ENCODE data around the gene NAA80. TPM values are rescaled to one million over a fixed set of nuclear protein-coding genes. Genes with fewer than 3 reads are reported as not detected.

Gene NAA80
- total RNA-seq, 1 donor from 2014 or later: 10.9 TPM

- peaks cover 63% of the 10 kb centered on the region for H3K4me1 Mint-ChIP-seq (ENCODE audit: low read depth)
- DNase-seq (ENCODE audit: low spot score): no peak
- H3K9me3 Mint-ChIP-seq (ENCODE audit: low read depth): no peaks in the 10 kb centered on the region
- H3K36me3 Mint-ChIP-seq (ENCODE audit: low read depth): no peaks in the 10 kb centered on the region
- peak overlapping the region; percentile 12 for H3K27ac Mint-ChIP-seq (ENCODE audit: unreplicated experiment)
- peaks cover 7% of the 10 kb centered on the region for H3K27me3 Mint-ChIP-seq (ENCODE audit: low read depth)
- no peak for TF ChIP-seq CTCF (IDR thresholded peaks at IDR 0.05)
- no peak overlapping the region for H3K4me3 Mint-ChIP-seq (ENCODE audit: unreplicated experiment)
Observed at GRCh38 chr3:50269460-50269859, 29.7 kb downstream of the NAA80 start.

GRCh38 chr3:50268703-50269451, 30.3 kb downstream of the NAA80 start, which contains the start of gene SEMA3B:
Gene SEMA3B, plus strand, starts transcription at chr3:50269147. Its CDS starts 94 bp downstream, at chr3:50269241.
- DNase-seq (ENCODE audit: low spot score): no peak
- no peak for TF ChIP-seq CTCF (IDR thresholded peaks at IDR 0.05)
- H3K4me3 Mint-ChIP-seq (ENCODE audit: unreplicated experiment): peak within 1 kb of the TSS; percentile 70
- no peaks in the 10 kb centered on the region for H3K9me3 Mint-ChIP-seq (ENCODE audit: low read depth)
- H3K4me1 Mint-ChIP-seq (ENCODE audit: low read depth): peaks cover 65% of the 10 kb centered on the region
- H3K36me3 Mint-ChIP-seq (ENCODE audit: low read depth): no peaks in the 10 kb centered on the region
- peak within 1 kb of the TSS; percentile 63 for H3K27ac Mint-ChIP-seq (ENCODE audit: unreplicated experiment)
- peaks cover 2% of the 10 kb centered on the region for H3K27me3 Mint-ChIP-seq (ENCODE audit: low read depth)

- H3K4me3 Mint-ChIP-seq (ENCODE audit: unreplicated experiment): peak overlapping the region; percentile 70
- DNase-seq (ENCODE audit: low spot score): no peak
- H3K27me3 Mint-ChIP-seq (ENCODE audit: low read depth): peaks cover 2% of the 10 kb centered on the region
- TF ChIP-seq CTCF (IDR thresholded peaks at IDR 0.05): no peak
- no peaks in the 10 kb centered on the region for H3K9me3 Mint-ChIP-seq (ENCODE audit: low read depth)
- peak overlapping the region; percentile 58 for H3K27ac Mint-ChIP-seq (ENCODE audit: unreplicated experiment)
- H3K36me3 Mint-ChIP-seq (ENCODE audit: low read depth): no peaks in the 10 kb centered on the region
- H3K4me1 Mint-ChIP-seq (ENCODE audit: low read depth): peaks cover 71% of the 10 kb centered on the region
Observed at GRCh38 chr3:50268276-50268675, 30.9 kb downstream of the NAA80 start.

GRCh38 chr3:50267280-50267913, 31.8 kb downstream of the NAA80 start:
- TF ChIP-seq CTCF (IDR thresholded peaks at IDR 0.05): no peak
- H3K27me3 Mint-ChIP-seq (ENCODE audit: low read depth): no peaks in the 10 kb centered on the region
- no peaks in the 10 kb centered on the region for H3K9me3 Mint-ChIP-seq (ENCODE audit: low read depth)
- peak overlapping the region; percentile 70 for H3K4me3 Mint-ChIP-seq (ENCODE audit: unreplicated experiment)
- no peaks in the 10 kb centered on the region for H3K36me3 Mint-ChIP-seq (ENCODE audit: low read depth)
- no peak for DNase-seq (ENCODE audit: low spot score)
- H3K4me1 Mint-ChIP-seq (ENCODE audit: low read depth): peaks cover 73% of the 10 kb centered on the region
- peak overlapping the region; percentile 77 for H3K27ac Mint-ChIP-seq (ENCODE audit: unreplicated experiment)

- Mint-ChIP-seq H3K36me3 (ENCODE audit: low read depth) (no peaks in the 10 kb centered on the region), H3K27ac (ENCODE audit: unreplicated experiment) (peak overlapping the region; percentile 77), H3K4me3 (ENCODE audit: unreplicated experiment) (peak overlapping the region; percentile 70), H3K9me3 (ENCODE audit: low read depth) (no peaks in the 10 kb centered on the region), H3K4me1 (ENCODE audit: low read depth) (peaks cover 76% of the 10 kb centered on the region), H3K27me3 (ENCODE audit: low read depth) (no peaks in the 10 kb centered on the region)
- DNase-seq (ENCODE audit: low spot score): no peak
- TF ChIP-seq CTCF (IDR thresholded peaks at IDR 0.05): no peak
Observed at GRCh38 chr3:50266836-50267235, 32.4 kb downstream of the NAA80 start.

Data from chondrocyte (in vitro differentiated cells).